ENCODE measurements around the gene ITSN2. TPM values are rescaled to one million over a fixed set of nuclear protein-coding genes. Genes with fewer than 3 reads are reported as not detected.

The ITSN2 gene
- total RNA-seq, 4 donors from 2014 or later, result 44.3 to 73.3 (median 52.8) TPM

DNA sequence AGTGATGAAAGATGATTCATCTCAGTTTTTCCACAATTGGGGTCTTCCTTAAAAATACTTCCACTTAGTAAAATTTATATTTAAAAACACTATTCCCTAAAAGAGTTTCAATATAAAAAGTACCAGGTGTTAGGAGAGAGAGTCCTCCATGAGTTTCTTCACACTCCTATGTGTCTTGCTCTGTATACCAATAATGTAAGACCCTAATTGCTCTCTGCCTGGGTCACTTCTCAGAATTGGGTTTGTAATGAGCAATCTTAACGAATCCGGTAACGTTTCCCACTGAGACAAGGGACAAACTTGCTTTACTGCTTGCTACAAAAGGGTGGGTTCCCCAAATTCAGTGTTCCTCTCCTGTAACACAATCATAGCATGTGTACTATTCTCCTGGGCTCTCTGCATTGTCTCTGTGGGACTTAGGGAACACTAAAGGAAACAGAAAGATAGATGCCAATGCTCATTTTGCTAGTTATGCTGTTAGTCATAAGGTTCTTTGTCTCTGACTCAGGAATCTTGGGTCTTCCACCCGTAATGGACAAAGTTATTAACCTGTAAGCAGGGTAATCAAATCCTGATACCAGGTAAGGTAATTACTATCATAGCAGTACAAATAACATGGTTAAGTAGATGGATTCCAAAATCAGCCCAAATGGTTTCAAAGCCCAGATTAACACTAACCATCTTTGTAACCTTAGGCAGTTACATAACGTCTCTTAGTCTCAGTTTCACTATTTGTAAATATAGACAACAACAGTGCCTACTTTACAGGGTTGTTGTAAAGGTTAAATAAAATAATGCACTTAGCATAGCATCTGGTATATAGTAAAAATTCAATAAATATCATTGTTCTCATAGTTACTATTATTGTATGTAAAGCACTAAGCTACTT is 46.3 kb downstream of the ITSN2 start:
- TF ChIP-seq, protein P1, sequence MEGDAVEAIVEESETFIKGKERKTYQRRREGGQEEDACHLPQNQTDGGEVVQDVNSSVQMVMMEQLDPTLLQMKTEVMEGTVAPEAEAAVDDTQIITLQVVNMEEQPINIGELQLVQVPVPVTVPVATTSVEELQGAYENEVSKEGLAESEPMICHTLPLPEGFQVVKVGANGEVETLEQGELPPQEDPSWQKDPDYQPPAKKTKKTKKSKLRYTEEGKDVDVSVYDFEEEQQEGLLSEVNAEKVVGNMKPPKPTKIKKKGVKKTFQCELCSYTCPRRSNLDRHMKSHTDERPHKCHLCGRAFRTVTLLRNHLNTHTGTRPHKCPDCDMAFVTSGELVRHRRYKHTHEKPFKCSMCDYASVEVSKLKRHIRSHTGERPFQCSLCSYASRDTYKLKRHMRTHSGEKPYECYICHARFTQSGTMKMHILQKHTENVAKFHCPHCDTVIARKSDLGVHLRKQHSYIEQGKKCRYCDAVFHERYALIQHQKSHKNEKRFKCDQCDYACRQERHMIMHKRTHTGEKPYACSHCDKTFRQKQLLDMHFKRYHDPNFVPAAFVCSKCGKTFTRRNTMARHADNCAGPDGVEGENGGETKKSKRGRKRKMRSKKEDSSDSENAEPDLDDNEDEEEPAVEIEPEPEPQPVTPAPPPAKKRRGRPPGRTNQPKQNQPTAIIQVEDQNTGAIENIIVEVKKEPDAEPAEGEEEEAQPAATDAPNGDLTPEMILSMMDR (IDR thresholded peaks at IDR 0.05), result no peak
- DNase-seq (ENCODE audit: low spot score) (no peak), ATAC-seq (ENCODE audit: low FRiP score) (no peak)

DNA sequence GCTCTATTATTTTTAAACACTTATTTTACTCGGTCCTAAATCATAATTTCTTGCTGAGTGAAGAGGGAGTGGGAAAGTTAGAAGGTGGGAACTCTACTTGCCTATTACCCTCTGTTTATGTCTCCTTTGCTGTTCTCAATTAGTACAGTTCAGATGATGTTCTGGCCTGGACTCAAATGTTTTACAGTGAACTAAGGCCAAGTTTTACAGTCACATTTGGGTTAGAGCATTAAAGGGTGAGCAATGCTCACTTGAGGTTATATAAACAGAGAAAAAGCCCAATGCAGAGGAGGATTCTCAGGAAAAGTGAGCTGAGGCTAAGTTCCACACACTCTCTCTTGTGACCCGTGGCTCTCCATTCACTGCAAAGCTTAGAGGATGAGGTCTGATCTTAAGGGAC is 52.4 kb downstream of the ITSN2 start:
- DNase-seq (ENCODE audit: low spot score), result no peak
- TF ChIP-seq, protein P1 (IDR thresholded peaks at IDR 0.05), result no peak
- no peak for ATAC-seq (ENCODE audit: low FRiP score)

DNA sequence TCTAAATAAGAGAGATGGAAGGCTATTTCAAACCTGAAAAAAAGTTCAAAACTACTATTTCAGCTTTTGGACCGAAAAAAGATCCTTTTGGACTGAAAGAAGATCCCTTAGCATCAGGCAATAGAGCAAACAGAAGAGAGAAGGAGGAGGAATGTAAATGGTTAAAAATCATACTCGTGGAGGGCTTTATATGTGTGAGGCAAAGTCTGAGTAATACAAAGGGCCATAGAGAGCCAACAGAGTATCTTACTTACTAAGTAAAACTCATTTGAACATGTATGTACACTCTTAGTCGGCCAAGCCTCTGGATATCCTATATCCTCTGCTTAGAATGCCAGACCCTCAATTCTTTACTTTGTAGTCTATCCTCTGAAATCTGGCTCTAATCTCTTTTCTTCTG is 55.7 kb downstream of the ITSN2 start:
- ATAC-seq (ENCODE audit: low FRiP score), result peak; percentile 55
- TF ChIP-seq, protein P1 (IDR thresholded peaks at IDR 0.05), result no peak
- no peak for DNase-seq (ENCODE audit: low spot score)

DNA sequence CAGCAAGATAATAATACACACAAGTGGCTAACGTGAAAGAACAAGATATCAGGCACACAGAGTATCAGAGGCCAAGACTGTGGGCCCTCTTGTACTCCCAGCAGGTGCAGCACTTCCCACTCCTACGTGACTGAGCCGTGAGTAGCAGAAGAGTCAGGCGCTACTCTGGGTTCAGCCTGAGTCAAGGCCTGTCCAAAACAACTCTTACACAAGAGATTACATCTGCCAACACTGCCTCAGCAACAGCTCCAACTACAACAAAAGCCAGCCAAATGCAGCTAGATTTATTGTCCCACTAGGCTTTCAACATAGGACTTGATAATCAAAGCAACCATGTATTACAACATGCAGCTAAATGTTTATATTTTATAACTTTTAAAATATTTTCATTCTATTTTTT is 56.2 kb downstream of the ITSN2 start:
- ATAC-seq (ENCODE audit: low FRiP score) (peak; percentile 99), DNase-seq (ENCODE audit: low spot score) (peak; percentile 49)
- TF ChIP-seq, protein P1 (IDR thresholded peaks at IDR 0.05), result no peak

DNA sequence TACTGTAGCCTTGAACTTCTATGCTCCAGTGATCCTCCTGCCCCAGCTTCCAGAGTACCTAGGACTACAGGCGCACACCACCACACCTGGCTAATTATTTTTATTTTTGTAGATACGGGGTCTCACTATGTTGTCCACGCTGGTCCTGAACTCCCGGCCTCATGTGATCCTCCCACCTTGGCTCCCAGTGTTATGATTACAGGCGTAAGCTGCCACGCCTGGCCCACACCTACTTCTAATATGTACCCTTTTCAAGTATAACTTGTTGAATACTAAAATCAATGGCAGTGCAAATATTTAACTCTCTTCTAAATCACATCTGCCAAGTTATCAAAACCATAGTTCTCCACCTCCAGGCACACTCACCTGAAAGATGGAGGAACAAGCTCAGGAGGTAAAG is 58.7 kb downstream of the ITSN2 start:
- no peak for DNase-seq (ENCODE audit: low spot score)
- TF ChIP-seq, protein P1 (IDR thresholded peaks at IDR 0.05), result no peak
- ATAC-seq (ENCODE audit: low FRiP score), result no peak

DNA sequence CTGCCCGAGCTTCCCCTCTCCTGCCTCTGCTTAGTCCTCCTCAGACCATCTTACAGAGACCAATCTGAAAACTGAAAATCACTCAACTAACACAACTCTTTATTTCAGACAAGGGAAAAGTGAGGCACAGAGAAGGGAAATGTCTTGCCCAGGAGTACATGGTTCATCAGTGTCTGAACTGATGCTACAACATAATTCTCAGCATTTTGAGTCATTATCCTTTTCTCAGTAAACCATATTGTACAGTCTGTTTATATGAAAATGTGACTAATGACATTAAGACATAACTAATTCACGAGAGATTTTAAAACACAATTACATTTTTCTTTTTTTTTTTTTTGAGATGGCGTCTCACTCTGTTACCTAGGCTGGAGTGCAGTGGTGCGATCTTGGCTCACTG is 62.7 kb downstream of the ITSN2 start:
- DNase-seq (ENCODE audit: low spot score), result no peak
- TF ChIP-seq, protein P1 (IDR thresholded peaks at IDR 0.05), result no peak
- no peak for ATAC-seq (ENCODE audit: low FRiP score)

DNA sequence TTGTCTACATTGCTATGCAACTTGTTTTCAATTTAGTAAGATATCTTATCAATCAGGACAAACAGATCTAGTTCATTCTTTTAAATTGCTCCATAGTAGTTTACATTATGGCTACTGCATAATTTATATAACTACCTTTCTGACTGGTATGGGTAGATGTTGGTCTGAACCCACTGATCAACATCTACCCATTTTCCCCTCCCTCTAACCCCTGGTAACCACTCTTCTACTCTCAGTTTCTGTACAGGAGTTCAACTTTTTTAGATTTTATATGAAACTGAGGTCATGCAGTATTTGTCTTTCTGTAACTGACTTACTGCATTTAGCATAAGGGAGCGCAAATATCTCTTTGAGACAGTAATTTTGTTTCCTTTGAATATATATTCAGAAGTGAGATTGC is 73.2 kb downstream of the ITSN2 start:
- ATAC-seq (ENCODE audit: low FRiP score) (no peak), DNase-seq (ENCODE audit: low spot score) (no peak)

More for the DNA sequence above, 73.2 kb downstream of the ITSN2 start:
- TF ChIP-seq, protein P1 (IDR thresholded peaks at IDR 0.05), result no peak
